ENCODE data around the gene HOXD9. TPM values are rescaled to one million over a fixed set of nuclear protein-coding genes. Genes with fewer than 3 reads are reported as not detected.

Gene HOXD9
- polyA plus RNA-seq, 1 donor from 2014 or later: not detected

GRCh38 chr2:176084611-176085119, 37.9 kb upstream of the HOXD9 start:
- H3K79me2 ChIP-seq (replicated peaks; ENCODE audit: insufficient read depth, low read length): no peaks in the 10 kb centered on the region
- H3K27ac ChIP-seq (ENCODE audit: low read length): no peak overlapping the region
- no peaks in the 10 kb centered on the region for H3K9me2 ChIP-seq (ENCODE audit: insufficient read depth, low read length)
- H3K9ac ChIP-seq (ENCODE audit: low read length): no peak overlapping the region
- H3K4me2 ChIP-seq (ENCODE audit: low read length): no peak overlapping the region
- H3K4me3 ChIP-seq (ENCODE audit: low read length): no peak overlapping the region
- H3F3A ChIP-seq (ENCODE audit: insufficient read depth, low read length, poor library complexity, severe bottlenecking): no peaks in the 10 kb centered on the region
- H4K20me1 ChIP-seq (ENCODE audit: insufficient read depth): no peaks in the 10 kb centered on the region
- H3K36me3 ChIP-seq (ENCODE audit: insufficient read depth, low read length): no peaks in the 10 kb centered on the region
- peaks cover 98% of the 10 kb centered on the region for H3K27me3 ChIP-seq (ENCODE audit: insufficient read depth, low read depth, low read length)
- TF ChIP-seq MXI1 (conservative IDR thresholded peaks at IDR 0.05; ENCODE audit: poor library complexity, severe bottlenecking) (no peak), RAD21 (conservative IDR thresholded peaks at IDR 0.05) (no peak), EZH2 (IDR thresholded peaks at IDR 0.05; ENCODE audit: borderline replicate concordance, insufficient read depth, low read length, poor library complexity, severe bottlenecking) (peak; percentile 29), SMC3 (conservative IDR thresholded peaks at IDR 0.05; ENCODE audit: poor library complexity) (no peak), POLR2AphosphoS5 (IDR thresholded peaks at IDR 0.05) (peak; percentile 58), CTCF (IDR thresholded peaks at IDR 0.05; ENCODE audit: poor library complexity, severe bottlenecking) (no peak), TAF1 (IDR thresholded peaks at IDR 0.05; ENCODE audit: low read depth) (no peak), REST (IDR thresholded peaks at IDR 0.05; ENCODE audit: borderline replicate concordance) (no peak), EP300 (conservative IDR thresholded peaks at IDR 0.05; ENCODE audit: poor library complexity, severe bottlenecking) (no peak)
- peaks cover 4% of the 10 kb centered on the region for H3K9me3 ChIP-seq (ENCODE audit: low read length)
- H2AFZ ChIP-seq (ENCODE audit: low read depth, low read length): no peak overlapping the region

GRCh38 chr2:176085120-176085788, 37.3 kb upstream of the HOXD9 start:
- Histone ChIP-seq H3K9ac (ENCODE audit: low read length) (no peak overlapping the region), H4K20me1 (ENCODE audit: insufficient read depth) (no peaks in the 10 kb centered on the region), H3K4me2 (ENCODE audit: low read length) (no peak overlapping the region), H3K79me2 (replicated peaks; ENCODE audit: insufficient read depth, low read length) (no peaks in the 10 kb centered on the region), H3K36me3 (ENCODE audit: insufficient read depth, low read length) (no peaks in the 10 kb centered on the region), H3K4me3 (ENCODE audit: low read length) (no peak overlapping the region), H3F3A (ENCODE audit: insufficient read depth, low read length, poor library complexity, severe bottlenecking) (no peaks in the 10 kb centered on the region), H3K27ac (ENCODE audit: low read length) (no peak overlapping the region), H3K9me2 (ENCODE audit: insufficient read depth, low read length) (no peaks in the 10 kb centered on the region), H2AFZ (ENCODE audit: low read depth, low read length) (no peak overlapping the region), H3K27me3 (ENCODE audit: insufficient read depth, low read depth, low read length) (peaks cover 100% of the 10 kb centered on the region), H3K9me3 (ENCODE audit: low read length) (peaks cover 4% of the 10 kb centered on the region)
- no peak for TF ChIP-seq TAF1 (IDR thresholded peaks at IDR 0.05; ENCODE audit: low read depth)
- TF ChIP-seq EZH2 (IDR thresholded peaks at IDR 0.05; ENCODE audit: borderline replicate concordance, insufficient read depth, low read length, poor library complexity, severe bottlenecking): peak; percentile 29

All from neural cell (in vitro differentiated cells).